Measurements from ENCODE around the gene LGMN.
"Not testable (repeated sequence)": the region's sequence is repeated elsewhere in the genome, so short reads cannot be mapped to it uniquely, and the experiment has no call there.

Gene LGMN

DNA sequence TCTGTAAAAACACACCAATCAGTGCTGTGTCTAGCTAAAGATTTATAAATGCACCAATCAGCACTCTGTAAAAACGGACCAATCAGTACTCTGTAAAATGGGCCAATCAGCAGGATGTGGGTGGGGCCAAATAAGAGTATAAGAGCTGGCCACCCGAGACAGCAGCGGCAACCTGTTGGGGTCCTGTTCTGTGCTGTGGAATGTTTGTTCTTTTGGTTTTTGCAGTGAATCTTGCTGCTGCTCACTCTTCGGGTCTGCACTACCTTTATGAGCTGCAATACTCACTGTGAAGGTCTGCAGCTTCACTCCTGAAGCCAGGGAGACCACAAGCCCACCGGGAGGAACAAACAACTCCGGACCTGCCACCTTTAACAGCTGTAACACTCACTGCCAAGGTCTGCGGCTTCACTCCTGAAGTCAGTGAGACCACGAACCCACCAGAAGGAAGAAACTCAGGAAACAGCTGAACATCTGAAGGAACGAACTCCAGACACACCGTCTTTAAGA lies 1.8 kb upstream of the LGMN start:
- not testable (repeated sequence) for H3K27ac Mint-ChIP-seq; H3K9me3 Mint-ChIP-seq; H3K36me3 Mint-ChIP-seq (ENCODE audit: low read depth)
- DNase-seq, result peak; percentile 52
- Mint-ChIP-seq H3K4me3 (peak overlapping the region; percentile 54), H3K27me3 (peaks cover 41% of the 10 kb centered on the region), H3K4me1 (ENCODE audit: low read depth) (peaks cover 39% of the 10 kb centered on the region)

- H3K4me1 Mint-ChIP-seq (ENCODE audit: low read depth), result peaks cover 39% of the 10 kb centered on the region
- peaks cover 41% of the 10 kb centered on the region for H3K27me3 Mint-ChIP-seq
- no peaks in the 10 kb centered on the region for H3K36me3 Mint-ChIP-seq (ENCODE audit: low read depth)
- DNase-seq, result no peak
- peak overlapping the region; percentile 81 for H3K27ac Mint-ChIP-seq
- H3K4me3 Mint-ChIP-seq, result peak overlapping the region; percentile 75
- no peaks in the 10 kb centered on the region for H3K9me3 Mint-ChIP-seq
Observed at GRCh38 chr14:92747701-92748258, 647 bp downstream of the LGMN start.

DNA sequence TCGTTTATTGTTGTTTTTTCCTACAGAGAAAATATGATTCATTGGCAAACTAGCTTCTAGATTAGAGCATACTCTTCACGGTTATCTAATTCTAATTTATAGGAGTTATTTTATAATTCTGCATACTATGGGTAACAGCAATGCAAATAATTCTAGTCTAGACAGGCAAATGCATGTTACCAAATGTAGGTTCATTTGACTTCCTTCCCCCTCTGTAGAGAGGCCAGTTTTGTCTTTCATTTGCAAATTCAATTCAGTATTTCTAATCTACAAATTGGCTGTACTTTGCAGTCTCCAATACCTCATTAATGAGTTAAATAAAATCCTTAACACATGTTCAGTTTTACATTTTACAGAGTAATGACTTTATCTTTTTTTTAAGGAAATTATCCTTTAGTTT lies 4.2 kb downstream of the LGMN start:
- H3K27ac Mint-ChIP-seq, result no peak overlapping the region
- no peaks in the 10 kb centered on the region for H3K36me3 Mint-ChIP-seq (ENCODE audit: low read depth)
- no peak for DNase-seq
- no peak overlapping the region for H3K4me3 Mint-ChIP-seq
- peaks cover 24% of the 10 kb centered on the region for H3K27me3 Mint-ChIP-seq
- H3K4me1 Mint-ChIP-seq (ENCODE audit: low read depth), result peaks cover 22% of the 10 kb centered on the region
- H3K9me3 Mint-ChIP-seq, result no peaks in the 10 kb centered on the region

DNA sequence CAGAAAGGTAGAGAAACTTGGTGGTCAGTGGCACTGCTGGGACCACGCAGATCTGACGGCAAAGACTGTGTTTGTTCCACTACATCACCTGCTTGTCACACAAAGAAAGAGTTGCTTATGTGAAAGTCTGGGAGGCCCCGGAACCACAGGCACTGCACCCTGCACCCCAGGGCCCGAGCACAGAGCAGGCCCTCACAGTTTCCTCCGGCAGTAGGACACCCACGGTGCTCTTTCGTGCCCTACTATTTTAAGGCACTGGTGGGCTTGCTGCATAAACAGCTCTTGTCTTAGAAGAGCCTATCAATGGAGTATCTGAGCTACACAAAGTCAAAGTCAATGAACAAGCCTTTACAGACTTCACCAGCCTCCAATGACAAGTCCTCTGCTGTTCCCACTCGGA lies 8.0 kb downstream of the LGMN start:
- H3K27me3 Mint-ChIP-seq, result no peaks in the 10 kb centered on the region

DNA sequence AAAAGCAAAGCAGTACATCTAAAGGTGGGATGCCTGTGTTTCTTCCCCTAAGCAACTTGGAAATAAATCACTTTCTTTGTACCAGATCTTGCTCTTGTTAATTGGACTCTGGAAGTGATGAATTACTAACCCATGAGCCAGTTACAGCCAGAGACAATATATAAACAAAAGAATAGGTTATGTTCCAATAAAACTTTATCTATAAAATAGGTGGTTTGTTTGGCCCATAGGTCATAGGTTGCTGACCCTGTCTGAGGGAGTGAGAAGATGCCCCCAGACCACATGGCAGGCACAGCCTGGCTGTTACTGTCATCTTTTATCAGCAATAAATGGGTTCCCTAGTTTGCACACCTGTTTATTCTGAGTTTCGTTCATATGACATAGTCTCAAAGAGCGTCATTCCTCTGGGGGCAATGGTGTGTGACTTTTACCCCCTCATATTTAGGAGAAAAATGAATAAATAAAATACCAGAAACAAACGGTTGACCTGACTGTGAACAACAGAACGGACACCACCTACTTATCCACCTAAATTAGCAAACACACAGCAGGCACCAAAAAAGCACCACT lies 10.7 kb downstream of the LGMN start:
- H3K4me1 Mint-ChIP-seq (ENCODE audit: low read depth), result peaks cover 11% of the 10 kb centered on the region
- no peaks in the 10 kb centered on the region for H3K36me3 Mint-ChIP-seq (ENCODE audit: low read depth)
- H3K27ac Mint-ChIP-seq, result no peak overlapping the region
- H3K27me3 Mint-ChIP-seq, result no peaks in the 10 kb centered on the region
- DNase-seq, result no peak
- no peak overlapping the region for H3K4me3 Mint-ChIP-seq
- H3K9me3 Mint-ChIP-seq, result no peaks in the 10 kb centered on the region

More for the DNA sequence above, 8.0 kb downstream of the LGMN start:
- no peaks in the 10 kb centered on the region for H3K36me3 Mint-ChIP-seq (ENCODE audit: low read depth)
- H3K27ac Mint-ChIP-seq, result no peak overlapping the region
- H3K9me3 Mint-ChIP-seq, result no peaks in the 10 kb centered on the region
- peaks cover 11% of the 10 kb centered on the region for H3K4me1 Mint-ChIP-seq (ENCODE audit: low read depth)
- H3K4me3 Mint-ChIP-seq, result no peak overlapping the region
- DNase-seq, result no peak

DNA sequence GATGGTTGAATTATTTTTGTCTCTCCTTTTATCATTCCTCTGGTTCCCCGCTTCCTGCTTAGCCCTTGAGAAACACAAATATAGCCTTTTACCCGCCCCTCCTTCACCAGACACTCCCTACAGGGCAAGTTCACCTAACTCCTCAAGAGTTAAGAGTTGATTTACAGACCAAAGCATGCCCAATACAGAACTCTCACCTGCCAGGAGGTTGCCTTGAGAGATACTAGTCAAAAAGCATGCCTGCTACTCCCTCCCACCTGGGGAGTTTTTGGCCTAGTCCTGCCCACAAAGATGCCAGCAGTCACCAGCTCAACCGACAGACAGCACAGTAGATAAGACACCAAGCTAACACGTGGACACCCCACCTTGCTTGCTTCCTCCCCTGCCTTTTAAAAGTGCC lies 11.2 kb downstream of the LGMN start:
- Mint-ChIP-seq H3K9me3 (no peaks in the 10 kb centered on the region), H3K27ac (no peak overlapping the region), H3K4me3 (no peak overlapping the region), H3K27me3 (no peaks in the 10 kb centered on the region), H3K4me1 (ENCODE audit: low read depth) (peaks cover 11% of the 10 kb centered on the region), H3K36me3 (ENCODE audit: low read depth) (peaks cover 4% of the 10 kb centered on the region)
- DNase-seq, result no peak

GRCh38 chr14:92735344-92735743 lies 13.1 kb downstream of the LGMN start:
- peaks cover 18% of the 10 kb centered on the region for H3K36me3 Mint-ChIP-seq (ENCODE audit: low read depth)
- H3K4me1 Mint-ChIP-seq (ENCODE audit: low read depth), result peaks cover 11% of the 10 kb centered on the region
- H3K4me3 Mint-ChIP-seq, result no peak overlapping the region
- H3K9me3 Mint-ChIP-seq, result peaks cover 4% of the 10 kb centered on the region
- no peak overlapping the region for H3K27ac Mint-ChIP-seq
- peaks cover 8% of the 10 kb centered on the region for H3K27me3 Mint-ChIP-seq
- no peak for DNase-seq

DNA sequence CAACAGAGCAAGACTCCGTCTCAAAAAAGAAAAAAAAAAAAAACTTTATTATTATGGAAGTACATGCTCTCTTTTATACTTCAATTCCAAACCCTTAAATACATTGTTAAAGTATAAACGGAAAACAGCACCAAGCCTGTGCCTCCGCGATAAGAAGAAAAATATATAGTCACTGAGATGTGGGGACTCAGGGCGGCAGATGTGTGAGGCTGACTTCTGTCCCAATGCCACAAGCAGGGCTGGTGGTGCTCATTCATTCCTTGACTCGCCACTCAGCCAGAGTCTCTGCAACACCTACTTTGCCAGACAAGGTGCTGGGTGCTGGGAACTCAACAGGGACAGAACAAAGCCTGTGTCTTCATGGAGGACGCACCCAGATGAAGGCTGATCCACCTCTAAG lies 13.8 kb downstream of the LGMN start:
- H3K4me1 Mint-ChIP-seq (ENCODE audit: low read depth), result peaks cover 18% of the 10 kb centered on the region
- no peak overlapping the region for H3K27ac Mint-ChIP-seq
- H3K27me3 Mint-ChIP-seq, result peaks cover 8% of the 10 kb centered on the region
- no peak for DNase-seq
- peaks cover 18% of the 10 kb centered on the region for H3K36me3 Mint-ChIP-seq (ENCODE audit: low read depth)
- no peak overlapping the region for H3K4me3 Mint-ChIP-seq
- peaks cover 4% of the 10 kb centered on the region for H3K9me3 Mint-ChIP-seq

DNA sequence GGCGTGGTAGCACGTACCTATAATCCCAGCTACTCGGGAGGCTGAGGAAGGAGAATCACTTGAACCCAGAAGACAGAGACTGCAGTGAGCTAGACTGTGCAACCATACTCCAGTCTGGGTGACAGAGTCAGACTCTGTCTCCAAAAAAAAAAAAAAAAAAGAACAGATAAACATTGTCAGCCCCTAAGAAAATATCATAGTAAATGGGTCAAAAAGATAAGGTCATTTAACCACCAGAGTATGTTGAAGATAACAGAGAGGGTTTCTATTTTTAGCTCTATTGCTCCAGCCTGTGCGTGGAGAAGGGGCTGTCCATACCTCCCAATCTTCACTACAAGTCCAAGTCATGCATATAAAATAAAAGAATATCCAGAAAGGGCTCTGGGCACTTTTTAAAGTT lies 15.4 kb downstream of the LGMN start:
- Mint-ChIP-seq H3K27me3 (peaks cover 8% of the 10 kb centered on the region), H3K4me1 (ENCODE audit: low read depth) (peaks cover 28% of the 10 kb centered on the region), H3K36me3 (ENCODE audit: low read depth) (peaks cover 18% of the 10 kb centered on the region), H3K27ac (no peak overlapping the region), H3K9me3 (peaks cover 4% of the 10 kb centered on the region), H3K4me3 (no peak overlapping the region)
- no peak for DNase-seq

DNA sequence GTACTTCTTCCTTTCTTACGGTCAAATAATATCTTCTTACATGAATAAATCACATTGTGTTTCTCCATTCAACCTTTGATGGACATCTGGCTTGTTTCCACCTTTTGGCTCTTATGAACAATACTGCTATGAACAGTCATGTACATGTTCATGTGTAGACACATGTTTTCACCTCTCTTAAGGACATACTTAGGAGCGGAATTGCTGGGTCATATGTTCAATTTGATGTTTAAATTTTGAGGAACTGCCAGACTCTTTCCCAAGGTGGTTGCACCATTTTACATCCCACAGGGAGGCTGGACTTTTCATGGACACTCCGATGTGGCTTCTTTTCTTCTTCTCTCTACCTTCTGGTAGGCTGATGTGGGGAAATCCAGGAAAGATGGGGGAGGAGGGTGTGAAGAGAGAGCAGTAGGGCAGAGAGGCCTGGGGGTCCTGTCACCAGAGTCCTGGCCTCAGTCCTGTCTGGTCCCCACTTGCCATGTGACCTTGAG lies 16.8 kb downstream of the LGMN start:
- H3K27ac Mint-ChIP-seq, result no peak overlapping the region
- peaks cover 20% of the 10 kb centered on the region for H3K4me1 Mint-ChIP-seq (ENCODE audit: low read depth)
- H3K27me3 Mint-ChIP-seq, result peaks cover 17% of the 10 kb centered on the region
- no peak overlapping the region for H3K4me3 Mint-ChIP-seq
- H3K36me3 Mint-ChIP-seq (ENCODE audit: low read depth), result peaks cover 18% of the 10 kb centered on the region
- DNase-seq, result no peak
- peaks cover 4% of the 10 kb centered on the region for H3K9me3 Mint-ChIP-seq

DNA sequence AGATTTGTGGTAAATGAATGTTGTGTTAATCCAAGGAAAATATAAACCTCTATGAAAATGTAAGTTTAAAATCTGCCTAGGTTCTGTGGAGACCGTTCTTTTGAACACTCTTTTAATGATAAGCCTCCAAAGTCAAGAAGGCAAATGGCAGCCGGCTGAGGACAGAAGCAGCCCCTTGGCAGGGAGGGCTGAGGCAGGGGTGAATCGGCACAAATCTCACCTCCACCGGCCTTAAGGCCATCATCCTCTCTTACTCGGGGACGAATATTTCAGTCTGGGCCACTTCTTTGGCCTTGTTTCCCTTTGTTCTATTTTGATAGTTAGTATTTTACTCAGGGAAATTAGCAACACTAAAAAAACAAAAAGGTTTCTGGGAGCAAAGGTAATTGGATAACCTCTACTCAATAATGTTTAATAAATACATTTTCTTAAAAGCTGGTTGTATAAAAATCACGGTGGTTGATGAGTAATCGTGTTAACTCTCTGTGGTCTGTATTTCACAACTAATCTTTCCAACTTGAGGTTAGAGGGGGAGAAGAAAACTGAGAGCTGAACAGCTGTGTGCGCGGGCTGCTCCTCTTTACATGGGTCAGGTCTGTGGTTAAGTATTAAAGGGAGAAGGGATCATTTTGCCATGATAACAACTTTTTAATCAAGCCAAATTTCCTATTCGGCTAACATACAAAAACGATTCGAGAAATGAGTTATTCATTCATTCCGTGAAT lies 18.6 kb downstream of the LGMN start:
- Mint-ChIP-seq H3K27me3 (peaks cover 19% of the 10 kb centered on the region), H3K36me3 (ENCODE audit: low read depth) (peaks cover 18% of the 10 kb centered on the region), H3K4me3 (no peak overlapping the region), H3K9me3 (peaks cover 4% of the 10 kb centered on the region), H3K4me1 (ENCODE audit: low read depth) (peaks cover 23% of the 10 kb centered on the region), H3K27ac (peak overlapping the region; percentile 85)
- no peak for DNase-seq

DNA sequence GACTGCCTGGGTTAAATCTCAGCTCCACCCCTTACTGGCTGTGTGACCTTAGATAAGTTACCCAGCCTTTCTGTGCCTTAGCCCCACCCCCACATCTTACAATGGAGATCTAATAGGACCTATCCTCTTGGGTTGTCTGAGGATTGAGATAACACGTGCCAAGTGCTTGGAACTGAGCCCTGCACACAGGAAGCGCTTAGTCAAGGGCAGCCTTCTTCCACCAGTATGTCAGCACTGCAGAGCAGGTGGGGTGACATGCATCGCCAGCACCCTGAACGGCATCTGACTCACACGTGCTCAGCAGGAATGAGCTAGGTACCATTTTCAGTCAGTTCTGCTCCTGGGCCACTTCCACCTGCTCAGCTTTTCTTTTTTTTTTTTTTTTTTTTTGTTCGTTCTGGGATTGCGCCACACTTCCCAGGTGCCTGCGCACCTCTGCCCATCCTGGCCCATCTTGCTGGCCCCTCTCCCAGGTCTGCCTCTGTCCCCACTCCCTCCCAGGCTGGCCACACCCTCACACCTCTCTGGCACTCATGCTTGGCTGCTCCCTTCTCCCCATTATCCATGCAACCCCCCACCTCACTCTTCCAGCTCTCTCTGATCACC lies 19.6 kb downstream of the LGMN start:
- Mint-ChIP-seq H3K36me3 (ENCODE audit: low read depth) (peaks cover 18% of the 10 kb centered on the region), H3K4me1 (ENCODE audit: low read depth) (peaks cover 23% of the 10 kb centered on the region), H3K27me3 (peaks cover 19% of the 10 kb centered on the region), H3K9me3 (peaks cover 4% of the 10 kb centered on the region), H3K27ac (peak overlapping the region; percentile 69), H3K4me3 (no peak overlapping the region)
- DNase-seq, result peak; percentile 47

- H3K36me3 Mint-ChIP-seq (ENCODE audit: low read depth), result peaks cover 10% of the 10 kb centered on the region
- peaks cover 23% of the 10 kb centered on the region for H3K4me1 Mint-ChIP-seq (ENCODE audit: low read depth)
- H3K4me3 Mint-ChIP-seq, result no peak overlapping the region
- no peak for DNase-seq
- no peak overlapping the region for H3K27ac Mint-ChIP-seq
- H3K9me3 Mint-ChIP-seq, result peaks cover 4% of the 10 kb centered on the region
- H3K27me3 Mint-ChIP-seq, result peaks cover 18% of the 10 kb centered on the region
Observed at GRCh38 chr14:92726933-92727262, 21.5 kb downstream of the LGMN start.

- Mint-ChIP-seq H3K9me3 (peaks cover 1% of the 10 kb centered on the region), H3K27me3 (peaks cover 13% of the 10 kb centered on the region), H3K27ac (no peak overlapping the region), H3K4me3 (no peak overlapping the region), H3K4me1 (ENCODE audit: low read depth) (peaks cover 23% of the 10 kb centered on the region), H3K36me3 (ENCODE audit: low read depth) (peaks cover 5% of the 10 kb centered on the region)
- peak; percentile 44 for DNase-seq
Observed at GRCh38 chr14:92726135-92726932, 22.1 kb downstream of the LGMN start.

All from activated T-cell treated with anti-CD3 and anti-CD28 coated beads, Interleukin-2, amount 50 U/mL, for 24 hours (primary cell).